ENCODE measurements around the gene UGT1A1.

Gene UGT1A1

GRCh38 chr2:233792720-233793119 lies 32.6 kb downstream of the UGT1A1 start:
- Histone ChIP-seq H3K9me3 (no peaks in the 10 kb centered on the region), H3K27me3 (no peaks in the 10 kb centered on the region), H3K4me1 (no peaks in the 10 kb centered on the region), H3K36me3 (no peaks in the 10 kb centered on the region), H3K4me3 (ENCODE audit: low read depth, low read length) (no peak overlapping the region)
- DNase-seq: no peak
- TF ChIP-seq CTCF (IDR thresholded peaks at IDR 0.05; ENCODE audit: low read depth, low read length): no peak

GRCh38 chr2:233793465-233794127 lies 33.5 kb downstream of the UGT1A1 start:
- no peak for TF ChIP-seq CTCF (IDR thresholded peaks at IDR 0.05; ENCODE audit: low read depth, low read length)
- DNase-seq: no peak
- H3K27me3 ChIP-seq: no peaks in the 10 kb centered on the region
- H3K4me1 ChIP-seq: no peaks in the 10 kb centered on the region
- no peaks in the 10 kb centered on the region for H3K36me3 ChIP-seq
- H3K9me3 ChIP-seq: no peaks in the 10 kb centered on the region
- H3K4me3 ChIP-seq (ENCODE audit: low read depth, low read length): no peak overlapping the region

GRCh38 chr2:233794128-233794658 lies 34.1 kb downstream of the UGT1A1 start:
- Histone ChIP-seq H3K4me3 (ENCODE audit: low read depth, low read length) (no peak overlapping the region), H3K4me1 (no peaks in the 10 kb centered on the region), H3K9me3 (no peaks in the 10 kb centered on the region), H3K27me3 (no peaks in the 10 kb centered on the region), H3K36me3 (no peaks in the 10 kb centered on the region)
- TF ChIP-seq CTCF (IDR thresholded peaks at IDR 0.05; ENCODE audit: low read depth, low read length): no peak
- DNase-seq: no peak

- H3K4me3 ChIP-seq (ENCODE audit: low read depth, low read length): no peak overlapping the region
- DNase-seq: no peak
- no peaks in the 10 kb centered on the region for H3K36me3 ChIP-seq
- TF ChIP-seq CTCF (IDR thresholded peaks at IDR 0.05; ENCODE audit: low read depth, low read length): no peak
- no peaks in the 10 kb centered on the region for H3K9me3 ChIP-seq
- no peaks in the 10 kb centered on the region for H3K27me3 ChIP-seq
- no peaks in the 10 kb centered on the region for H3K4me1 ChIP-seq
Observed at GRCh38 chr2:233795735-233796171, 35.7 kb downstream of the UGT1A1 start.

GRCh38 chr2:233796254-233796653 lies 36.2 kb downstream of the UGT1A1 start:
- Histone ChIP-seq H3K9me3 (no peaks in the 10 kb centered on the region), H3K36me3 (no peaks in the 10 kb centered on the region), H3K4me1 (no peaks in the 10 kb centered on the region), H3K4me3 (ENCODE audit: low read depth, low read length) (no peak overlapping the region), H3K27me3 (no peaks in the 10 kb centered on the region)
- DNase-seq: no peak
- no peak for TF ChIP-seq CTCF (IDR thresholded peaks at IDR 0.05; ENCODE audit: low read depth, low read length)

GRCh38 chr2:233798335-233799086 lies 38.4 kb downstream of the UGT1A1 start:
- Histone ChIP-seq H3K4me3 (ENCODE audit: low read depth, low read length) (no peak overlapping the region), H3K9me3 (no peaks in the 10 kb centered on the region), H3K27me3 (no peaks in the 10 kb centered on the region), H3K4me1 (no peaks in the 10 kb centered on the region), H3K36me3 (no peaks in the 10 kb centered on the region)
- no peak for DNase-seq
- no peak for TF ChIP-seq CTCF (IDR thresholded peaks at IDR 0.05; ENCODE audit: low read depth, low read length)

All from BE2C (cell line).